Nephron progenitor cell (in vitro differentiated cells): ENCODE results near the gene NME7.

ENCODE experiments used
- DNase-seq: peaks from one replicate; pipeline ENCODE4 v3.0.0; 2021
- H3K27ac Mint-ChIP-seq: 2 replicates; pipeline ENCODE4 v1.8.0; 2021; ENCODE audit warnings: mild to moderate bottlenecking, moderate library complexity, mixed read lengths
- H3K27me3 Mint-ChIP-seq: 2 replicates; pipeline ENCODE4 v1.8.0; 2021; ENCODE audit warnings: mild to moderate bottlenecking, low read depth, mixed read lengths; ENCODE audit not compliant: poor library complexity
- H3K36me3 Mint-ChIP-seq: 2 replicates; pipeline ENCODE4 v1.8.0; 2021; ENCODE audit warnings: low read depth, mixed read lengths
- H3K4me1 Mint-ChIP-seq: 2 replicates; pipeline ENCODE4 v1.8.0; 2021; ENCODE audit warnings: mixed read lengths
- H3K4me3 Mint-ChIP-seq: 2 replicates; pipeline ENCODE4 v1.8.0; 2021; ENCODE audit warnings: mild to moderate bottlenecking, moderate library complexity, mixed read lengths
- H3K9me3 Mint-ChIP-seq: 2 replicates; pipeline ENCODE4 v1.8.0; 2021; ENCODE audit warnings: mild to moderate bottlenecking, moderate library complexity, mixed read lengths
- TF ChIP-seq, protein P1 (sequence below): fragments of 200-600 bp; sonication (generic); IDR thresholded peaks from 2 replicates; pipeline ENCODE4 v1.5.0; 2021; ENCODE audit warnings: antibody characterized with exemption

NME7 gene

DNA sequence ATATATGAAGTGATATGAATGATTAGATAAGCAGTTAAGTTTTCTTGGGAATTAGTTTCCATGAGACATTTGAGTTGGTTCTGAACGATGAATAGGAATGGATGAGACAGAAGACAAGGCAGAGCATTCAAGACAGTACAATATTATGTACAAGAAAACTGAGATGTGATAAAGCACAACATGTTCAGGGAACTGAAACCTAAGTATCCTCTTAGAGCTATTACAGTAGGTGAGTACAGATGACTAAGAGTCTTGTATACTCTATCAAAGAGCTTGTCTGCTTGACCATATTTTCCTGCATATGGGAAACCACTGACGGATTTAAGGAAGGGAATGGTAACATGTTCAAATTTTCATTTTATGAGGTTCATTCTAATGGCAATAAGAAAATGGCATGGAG is 61.6 kb downstream of the NME7 start:
- Mint-ChIP-seq H3K27me3 (no peaks in the 10 kb centered on the region), H3K4me1 (peaks cover 10% of the 10 kb centered on the region), H3K9me3 (no peaks in the 10 kb centered on the region), H3K4me3 (no peak overlapping the region), H3K36me3 (peaks cover 54% of the 10 kb centered on the region), H3K27ac (peak overlapping the region; percentile 60)
- TF ChIP-seq, protein P1, sequence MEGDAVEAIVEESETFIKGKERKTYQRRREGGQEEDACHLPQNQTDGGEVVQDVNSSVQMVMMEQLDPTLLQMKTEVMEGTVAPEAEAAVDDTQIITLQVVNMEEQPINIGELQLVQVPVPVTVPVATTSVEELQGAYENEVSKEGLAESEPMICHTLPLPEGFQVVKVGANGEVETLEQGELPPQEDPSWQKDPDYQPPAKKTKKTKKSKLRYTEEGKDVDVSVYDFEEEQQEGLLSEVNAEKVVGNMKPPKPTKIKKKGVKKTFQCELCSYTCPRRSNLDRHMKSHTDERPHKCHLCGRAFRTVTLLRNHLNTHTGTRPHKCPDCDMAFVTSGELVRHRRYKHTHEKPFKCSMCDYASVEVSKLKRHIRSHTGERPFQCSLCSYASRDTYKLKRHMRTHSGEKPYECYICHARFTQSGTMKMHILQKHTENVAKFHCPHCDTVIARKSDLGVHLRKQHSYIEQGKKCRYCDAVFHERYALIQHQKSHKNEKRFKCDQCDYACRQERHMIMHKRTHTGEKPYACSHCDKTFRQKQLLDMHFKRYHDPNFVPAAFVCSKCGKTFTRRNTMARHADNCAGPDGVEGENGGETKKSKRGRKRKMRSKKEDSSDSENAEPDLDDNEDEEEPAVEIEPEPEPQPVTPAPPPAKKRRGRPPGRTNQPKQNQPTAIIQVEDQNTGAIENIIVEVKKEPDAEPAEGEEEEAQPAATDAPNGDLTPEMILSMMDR: no peak
- DNase-seq: no peak

DNA sequence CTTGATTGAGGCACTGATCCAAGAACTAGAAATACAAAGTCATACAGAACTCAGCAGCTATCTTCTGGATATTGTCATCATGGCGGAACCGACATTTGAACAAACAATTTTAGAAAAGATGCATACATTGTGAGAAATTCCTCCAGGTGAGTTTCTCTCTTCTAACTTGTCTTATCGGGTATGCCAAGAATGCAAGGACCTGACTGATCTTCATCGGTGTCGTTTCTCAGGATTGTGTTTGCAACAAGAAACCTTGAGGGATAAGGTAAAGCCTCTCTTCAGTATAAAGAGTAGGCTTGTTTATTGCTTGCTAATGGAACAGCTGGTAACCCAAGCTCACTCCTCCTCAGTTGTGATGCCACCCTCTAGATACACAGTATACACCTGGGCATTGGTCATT is 62.2 kb downstream of the NME7 start:
- no peak for DNase-seq
- Mint-ChIP-seq H3K9me3 (no peaks in the 10 kb centered on the region), H3K4me1 (peaks cover 10% of the 10 kb centered on the region)

DNA sequence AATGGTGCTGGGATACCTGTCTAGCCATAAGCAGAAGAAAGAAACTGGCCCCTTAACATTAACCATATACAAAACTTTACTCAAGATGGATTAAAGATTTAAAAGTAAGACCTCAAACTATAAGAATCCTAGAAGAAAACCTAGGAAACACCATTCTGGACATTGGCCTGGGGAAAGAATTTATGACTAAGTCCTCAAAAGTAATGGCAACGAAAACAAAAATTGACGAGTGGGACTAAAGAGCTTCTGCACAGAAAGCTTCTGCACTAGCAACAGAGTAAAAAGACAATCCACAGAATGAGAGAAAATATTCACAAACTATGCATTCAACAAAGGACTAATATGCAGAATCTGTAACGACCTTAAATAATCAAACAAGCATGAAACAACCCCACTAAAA is 66.7 kb downstream of the NME7 start:
- Mint-ChIP-seq H3K4me3 (no peak overlapping the region), H3K27me3 (no peaks in the 10 kb centered on the region), H3K27ac (no peak overlapping the region), H3K4me1 (no peaks in the 10 kb centered on the region), H3K9me3 (no peaks in the 10 kb centered on the region), H3K36me3 (peaks cover 31% of the 10 kb centered on the region)
- DNase-seq: no peak
- TF ChIP-seq, protein P1: no peak

More for the DNA sequence above, 62.2 kb downstream of the NME7 start:
- Mint-ChIP-seq H3K4me3 (no peak overlapping the region), H3K36me3 (peaks cover 54% of the 10 kb centered on the region), H3K27ac (no peak overlapping the region), H3K27me3 (no peaks in the 10 kb centered on the region)
- TF ChIP-seq, protein P1: no peak

- H3K27ac Mint-ChIP-seq: no peak overlapping the region
- TF ChIP-seq, protein P1: no peak
- no peak for DNase-seq
- no peak overlapping the region for H3K4me3 Mint-ChIP-seq
- no peaks in the 10 kb centered on the region for H3K27me3 Mint-ChIP-seq
- H3K9me3 Mint-ChIP-seq: no peaks in the 10 kb centered on the region
- H3K36me3 Mint-ChIP-seq: peaks cover 22% of the 10 kb centered on the region
- no peaks in the 10 kb centered on the region for H3K4me1 Mint-ChIP-seq
Measured at GRCh38 chr1:169298441-169298840, 69.2 kb downstream of the NME7 start.

DNA sequence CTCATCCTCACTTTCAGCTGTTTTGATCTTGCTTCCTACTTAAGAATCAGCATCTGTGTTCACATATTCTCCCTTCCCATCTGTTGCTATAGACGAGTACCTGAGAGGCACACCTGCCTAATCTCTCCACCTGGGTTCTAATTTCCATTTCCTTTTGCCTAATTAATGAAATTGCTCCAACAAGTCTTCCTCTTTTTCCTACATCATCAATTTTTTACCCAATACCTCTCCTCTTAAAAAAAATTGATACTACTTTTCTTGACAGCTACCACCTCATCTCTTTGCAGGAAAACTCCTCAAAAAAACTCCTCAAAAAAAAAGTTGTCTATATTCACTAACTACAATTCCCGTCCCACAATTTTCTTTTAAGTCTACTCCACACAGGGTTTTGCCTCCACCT is 71.8 kb downstream of the NME7 start:
- TF ChIP-seq, protein P1: no peak
- no peaks in the 10 kb centered on the region for H3K4me1 Mint-ChIP-seq
- no peaks in the 10 kb centered on the region for H3K9me3 Mint-ChIP-seq
- no peak overlapping the region for H3K4me3 Mint-ChIP-seq
- peaks cover 3% of the 10 kb centered on the region for H3K27me3 Mint-ChIP-seq
- peaks cover 18% of the 10 kb centered on the region for H3K36me3 Mint-ChIP-seq
- no peak overlapping the region for H3K27ac Mint-ChIP-seq
- no peak for DNase-seq

- Mint-ChIP-seq H3K4me3 (no peak overlapping the region), H3K27me3 (peaks cover 3% of the 10 kb centered on the region), H3K4me1 (no peaks in the 10 kb centered on the region), H3K36me3 (peaks cover 18% of the 10 kb centered on the region), H3K27ac (no peak overlapping the region), H3K9me3 (no peaks in the 10 kb centered on the region)
- DNase-seq: no peak
- TF ChIP-seq, protein P1: no peak
Measured at GRCh38 chr1:169295425-169295824, 72.2 kb downstream of the NME7 start.
